A673 (cell line): ENCODE measurements around the gene TRPV2. TPM values are rescaled to one million over a fixed set of nuclear protein-coding genes. Genes with fewer than 3 reads are reported as not detected.

Source experiments
- BruUV-seq: library from RNA; stranded (reverse); fragments of 400-500 nt; replicated peaks from 2 replicates; lab custom pipeline; 2021; lab: Mats Ljungman, UMichigan
- CTCF ChIA-PET: fragments of 300-600 bp; sonication (Branson Sonifier 250); formaldehyde crosslinking; loops from one replicate; lab custom pipeline; 2022; ENCODE audit warnings: antibody characterized with exemption; lab: Charles Lee
- POLR2A ChIA-PET: fragments of 300-600 bp; sonication (Branson Sonifier 250); formaldehyde crosslinking; loops from one replicate; lab custom pipeline; 2022; ENCODE audit warnings: antibody characterized with exemption; ENCODE audit not compliant: low non-redundant PET; lab: Charles Lee
- DNase-seq: peaks from one replicate; pipeline ENCODE4 v3.0.0-alpha.2; 2015; ENCODE audit warnings: low spot score
- H3K27ac ChIP-seq: fragments of 200-600 bp; sonication (generic); 2 replicates; pipeline ENCODE4 v1.5.1; 2016; ENCODE audit warnings: mixed run types, low read depth, mild to moderate bottlenecking, mixed read lengths, antibody characterized with exemption, low read length; ENCODE audit not compliant: poor library complexity, severe bottlenecking
- H3K27me3 ChIP-seq: fragments of 200-600 bp; sonication (generic); replicated peaks from 2 replicates; pipeline ENCODE4 v1.6.1; 2017; ENCODE audit warnings: mixed run types, low read depth, mild to moderate bottlenecking, mixed read lengths, antibody characterized with exemption, low read length; ENCODE audit not compliant: insufficient read depth, poor library complexity
- H3K36me3 ChIP-seq: fragments of 200-600 bp; sonication (generic); 2 replicates; pipeline ENCODE4 v1.6.1; 2016; ENCODE audit warnings: mixed run types, mild to moderate bottlenecking, mixed read lengths, antibody characterized with exemption, low read length; ENCODE audit not compliant: insufficient read depth, poor library complexity, severe bottlenecking
- H3K4me1 ChIP-seq: fragments of 200-600 bp; sonication (generic); 2 replicates; pipeline ENCODE4 v1.6.1; 2017; ENCODE audit warnings: mixed run types, mild to moderate bottlenecking, mixed read lengths, antibody characterized with exemption, low read length; ENCODE audit not compliant: insufficient read depth, poor library complexity, severe bottlenecking
- H3K4me3 ChIP-seq: fragments of 200-600 bp; sonication (generic); 2 replicates; pipeline ENCODE4 v1.5.1; 2016; ENCODE audit warnings: low read depth, mixed run types, mild to moderate bottlenecking, mixed read lengths, low read length; ENCODE audit not compliant: poor library complexity, severe bottlenecking
- H3K9me3 ChIP-seq: fragments of 200-600 bp; sonication (generic); 2 replicates; pipeline ENCODE4 v1.6.1; 2016; ENCODE audit warnings: mixed run types, low read depth, mild to moderate bottlenecking, mixed read lengths, antibody characterized with exemption, low read length; ENCODE audit not compliant: poor library complexity, severe bottlenecking
- EZH2 ChIP-seq: fragments of 200-600 bp; sonication (generic); IDR thresholded peaks from 2 replicates; pipeline ENCODE4 v1.6.1; 2017; ENCODE audit warnings: borderline replicate concordance, low read depth, mild to moderate bottlenecking, mixed read lengths, antibody characterized with exemption, low read length; ENCODE audit not compliant: poor library complexity, severe bottlenecking
- intact Hi-C: fragments of 100-400 bp; cut with micrococcal nuclease; formaldehyde crosslinking; loops from one replicate; pipeline ENCODE4 v1.10.0; 2022; ENCODE audit not compliant: unreplicated experiment
- total RNA-seq: library from RNA; stranded (reverse); gene quantifications from 2 replicates; pipeline ENCODE4 v1.2.3, GENCODE V29; 2021
- TF ChIP-seq, protein P1 (sequence below): fragments of 300-800, 200-600 bp; sonication (generic); conservative IDR thresholded peaks from 2 replicates; pipeline ENCODE4 v1.5.1; 2017; ENCODE audit warnings: low read depth, mild to moderate bottlenecking, antibody characterized with exemption, low read length, moderate library complexity, mixed read lengths

TRPV2 gene
- total RNA-seq, 1 experiment from 2014 or later: not detected

DNA sequence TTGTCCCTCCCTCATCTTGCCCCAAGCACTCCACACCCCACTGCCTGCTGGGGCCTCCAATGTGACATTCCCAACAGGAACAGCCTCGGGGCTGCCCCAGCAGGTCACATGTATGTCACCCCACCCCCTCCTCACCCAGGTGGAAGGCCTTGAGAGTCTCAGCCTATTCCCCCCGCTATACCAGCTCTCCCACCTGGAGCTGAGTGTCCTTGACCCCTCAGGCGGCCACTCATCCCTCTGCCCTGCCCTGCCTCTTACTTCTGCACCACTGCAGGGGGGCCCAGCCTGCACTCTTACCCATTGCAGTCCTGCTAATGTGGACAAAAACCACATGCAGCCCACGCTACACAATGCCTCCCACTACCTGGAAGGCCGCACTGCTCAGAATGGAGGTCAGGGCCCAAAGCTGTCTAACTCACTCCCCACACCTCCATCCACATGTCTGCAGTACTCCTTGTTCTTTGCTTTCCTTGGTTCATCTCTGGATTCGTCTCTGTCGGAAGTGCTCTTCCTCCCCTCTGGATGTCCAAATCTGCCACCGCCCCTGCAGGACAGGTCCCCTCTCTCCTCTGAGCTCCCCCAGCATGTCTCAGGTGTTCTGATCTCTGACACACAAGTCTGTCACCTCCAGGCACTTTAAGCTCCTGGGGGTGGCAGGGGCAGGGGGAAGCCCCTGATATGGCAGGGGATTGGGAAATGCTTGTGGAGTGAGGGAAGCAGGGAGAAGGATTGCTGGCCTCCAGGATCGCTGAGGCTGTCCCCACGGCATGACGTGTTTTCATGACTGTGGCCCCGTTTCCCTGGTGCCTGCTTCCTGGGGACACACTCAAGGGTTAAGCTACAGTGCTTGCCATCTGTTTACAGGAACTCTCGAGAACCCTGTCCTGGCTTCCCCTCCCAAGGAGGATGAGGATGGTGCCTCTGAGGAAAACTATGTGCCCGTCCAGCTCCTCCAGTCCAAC is 20.8 kb downstream of the TRPV2 start:
- BruUV-seq: no TSS peak
- H3K36me3 ChIP-seq: peaks cover 16% of the 10 kb centered on the region
- no peak for DNase-seq
- H3K9me3 ChIP-seq: no peaks in the 10 kb centered on the region
- ChIA-PET POLR2A (no interaction called here), CTCF (no interaction called here)
- H3K27me3 ChIP-seq: no peaks in the 10 kb centered on the region
- intact Hi-C loops: no loop called here
- TF ChIP-seq EZH2: no peak
- TF ChIP-seq, protein P1, sequence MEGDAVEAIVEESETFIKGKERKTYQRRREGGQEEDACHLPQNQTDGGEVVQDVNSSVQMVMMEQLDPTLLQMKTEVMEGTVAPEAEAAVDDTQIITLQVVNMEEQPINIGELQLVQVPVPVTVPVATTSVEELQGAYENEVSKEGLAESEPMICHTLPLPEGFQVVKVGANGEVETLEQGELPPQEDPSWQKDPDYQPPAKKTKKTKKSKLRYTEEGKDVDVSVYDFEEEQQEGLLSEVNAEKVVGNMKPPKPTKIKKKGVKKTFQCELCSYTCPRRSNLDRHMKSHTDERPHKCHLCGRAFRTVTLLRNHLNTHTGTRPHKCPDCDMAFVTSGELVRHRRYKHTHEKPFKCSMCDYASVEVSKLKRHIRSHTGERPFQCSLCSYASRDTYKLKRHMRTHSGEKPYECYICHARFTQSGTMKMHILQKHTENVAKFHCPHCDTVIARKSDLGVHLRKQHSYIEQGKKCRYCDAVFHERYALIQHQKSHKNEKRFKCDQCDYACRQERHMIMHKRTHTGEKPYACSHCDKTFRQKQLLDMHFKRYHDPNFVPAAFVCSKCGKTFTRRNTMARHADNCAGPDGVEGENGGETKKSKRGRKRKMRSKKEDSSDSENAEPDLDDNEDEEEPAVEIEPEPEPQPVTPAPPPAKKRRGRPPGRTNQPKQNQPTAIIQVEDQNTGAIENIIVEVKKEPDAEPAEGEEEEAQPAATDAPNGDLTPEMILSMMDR: no peak
- peaks cover 12% of the 10 kb centered on the region for H3K4me1 ChIP-seq
- H3K27ac ChIP-seq: no peak overlapping the region
- H3K4me3 ChIP-seq: no peak overlapping the region

DNA sequence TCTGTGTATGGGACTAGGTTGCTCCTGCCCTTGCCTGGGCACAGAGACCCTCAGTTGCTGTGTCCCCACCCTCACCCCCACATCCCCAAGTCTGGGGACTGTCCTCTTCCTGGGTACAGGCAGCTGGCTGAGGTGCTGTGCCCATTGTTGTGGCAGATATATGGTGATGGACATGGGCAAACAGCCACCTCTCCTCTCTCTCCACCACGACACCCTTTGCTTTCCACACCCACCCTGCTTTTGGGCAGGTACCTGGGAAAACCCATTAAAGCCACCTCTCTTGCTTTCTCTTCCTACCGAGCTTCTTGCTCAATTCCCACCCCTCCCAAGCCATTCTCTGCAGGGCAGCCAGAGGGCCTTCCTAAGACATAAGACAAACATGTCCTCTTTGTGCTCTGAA is 21.7 kb downstream of the TRPV2 start:
- intact Hi-C loops: no loop called here
- CTCF ChIA-PET: no interaction called here
- DNase-seq: no peak
- POLR2A ChIA-PET: no interaction called here
- no peaks in the 10 kb centered on the region for H3K27me3 ChIP-seq
- no peak overlapping the region for H3K27ac ChIP-seq
- peaks cover 21% of the 10 kb centered on the region for H3K4me1 ChIP-seq
- H3K9me3 ChIP-seq: no peaks in the 10 kb centered on the region
- no peak overlapping the region for H3K4me3 ChIP-seq
- peaks cover 25% of the 10 kb centered on the region for H3K36me3 ChIP-seq
- TF ChIP-seq, protein P1: no peak
- BruUV-seq: no TSS peak

DNA sequence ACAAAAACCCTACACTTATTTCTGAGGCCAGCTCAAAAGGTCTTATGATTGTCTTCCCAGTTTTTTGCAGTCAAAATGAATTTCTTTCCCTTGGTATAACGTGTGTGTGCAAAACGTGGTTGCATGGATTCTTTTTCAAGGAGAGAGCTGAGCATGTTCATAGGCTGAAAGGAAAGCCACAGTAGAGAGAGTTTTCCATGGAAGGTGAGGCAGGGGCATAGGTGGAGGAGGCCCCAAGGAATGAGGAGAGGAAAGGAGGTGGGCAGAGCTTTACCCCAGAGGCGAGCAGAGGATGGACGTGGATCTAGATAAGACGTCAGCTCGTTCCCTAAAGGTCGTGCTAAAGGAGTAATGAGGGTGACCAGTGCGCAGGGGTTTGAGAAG is 22.8 kb downstream of the TRPV2 start:
- no peak for DNase-seq
- Histone ChIP-seq H3K4me3 (peak overlapping the region; percentile 73), H3K27ac (peak overlapping the region; percentile 90), H3K4me1 (peaks cover 31% of the 10 kb centered on the region), H3K36me3 (peaks cover 36% of the 10 kb centered on the region), H3K9me3 (no peaks in the 10 kb centered on the region), H3K27me3 (no peaks in the 10 kb centered on the region)
- ChIA-PET CTCF (interaction anchor here (0.6 to 1.0 kb wide), 2 partner anchors 10 to 17 kb away, joined by 6 to 8 read pairs; no protein-coding TSS in a partner anchor), POLR2A (interaction anchor here (0.5 to 1.3 kb wide), 7 partner anchors 18 to 490 kb away, joined by 3 to 4 read pairs (median 3); no protein-coding TSS in a partner anchor)
- intact Hi-C loops: loop anchor here (2.0 kb wide), 1 partner anchor 57 kb away; the partner anchor contains the start of gene UBB
- TF ChIP-seq, protein P1: no peak
- no peak for TF ChIP-seq EZH2
- TSS peak; percentile 97 for BruUV-seq
